NCI-H1048 (cell line): ENCODE measurements around the gene IGFL4.

ENCODE experiments used
- DNase-seq: peaks from one replicate; lab custom pipeline; 2025; lab: John Stamatoyannopoulos, UW

IGFL4 gene

GRCh38 chr19:45994456-45994997, 46.3 kb downstream of the IGFL4 start:
- DNase-seq = no peak

- DNase-seq = no peak
Measured at GRCh38 chr19:45990113-45990728, 50.6 kb downstream of the IGFL4 start.
